ENCODE results near the gene FGF1.

FGF1 gene

DNA sequence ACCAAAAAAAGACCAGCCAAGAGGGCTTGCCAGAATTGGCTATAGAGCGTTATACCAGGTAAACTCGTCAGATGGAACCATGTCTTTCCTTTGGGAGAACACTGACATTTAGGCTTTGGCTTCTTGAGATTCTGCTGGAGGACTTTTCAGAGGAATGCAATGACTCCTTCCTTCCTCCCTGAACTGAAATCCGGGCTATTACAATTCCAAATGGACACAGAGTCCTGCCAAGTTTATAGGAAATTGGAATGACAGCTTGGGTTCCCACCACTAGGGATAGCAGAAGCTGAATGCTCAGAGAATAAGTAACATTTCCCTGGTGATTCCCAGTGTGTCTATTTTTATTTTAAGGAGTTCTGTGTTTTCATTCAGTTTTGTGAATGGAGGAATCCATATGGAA lies 143.0 kb downstream of the FGF1 start:
- DNase-seq (ENCODE audit: low spot score) = no peak
